M059J (cell line): Measurements from ENCODE around the gene ZBTB16. TPM values are rescaled to one million over a fixed set of nuclear protein-coding genes. Genes with fewer than 3 reads are reported as not detected.

Experiments used
- DNase-seq: peaks from one replicate; pipeline ENCODE4 v3.0.0-alpha.2; 2012; ENCODE audit warnings: low read depth
- total RNA-seq: library from RNA; depleted of rRNA; stranded (reverse); fragments of >200 nt; shearing (Covaris generic); gene quantifications from 2 replicates; pipeline ENCODE4 v1.2.3, GENCODE V29; 2014

ZBTB16 gene
- total RNA-seq, 1 experiment from 2014 or later: not detected

- no peak for DNase-seq
Measured at GRCh38 chr11:114083391-114084252, 24.1 kb downstream of the ZBTB16 start.

DNA sequence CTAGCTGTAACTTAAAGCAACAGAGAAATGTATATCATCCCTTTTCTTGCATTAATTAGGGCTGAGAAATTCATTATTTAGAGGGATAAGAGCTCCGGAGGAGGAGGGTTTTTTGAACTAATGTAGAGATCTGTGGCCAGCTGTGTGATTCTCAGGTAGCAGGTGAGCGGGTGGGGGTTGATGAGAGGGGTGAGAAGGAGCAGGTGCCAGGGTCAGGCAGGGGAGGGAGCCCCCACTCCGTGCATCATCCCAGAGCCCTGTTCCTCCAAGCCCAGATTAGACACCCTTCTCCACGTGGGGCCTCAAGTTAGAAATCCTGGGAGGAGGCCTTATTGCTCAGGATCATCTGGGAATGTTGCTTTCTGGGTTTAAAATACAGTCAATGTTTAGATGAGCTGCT is 24.9 kb downstream of the ZBTB16 start:
- no peak for DNase-seq

DNA sequence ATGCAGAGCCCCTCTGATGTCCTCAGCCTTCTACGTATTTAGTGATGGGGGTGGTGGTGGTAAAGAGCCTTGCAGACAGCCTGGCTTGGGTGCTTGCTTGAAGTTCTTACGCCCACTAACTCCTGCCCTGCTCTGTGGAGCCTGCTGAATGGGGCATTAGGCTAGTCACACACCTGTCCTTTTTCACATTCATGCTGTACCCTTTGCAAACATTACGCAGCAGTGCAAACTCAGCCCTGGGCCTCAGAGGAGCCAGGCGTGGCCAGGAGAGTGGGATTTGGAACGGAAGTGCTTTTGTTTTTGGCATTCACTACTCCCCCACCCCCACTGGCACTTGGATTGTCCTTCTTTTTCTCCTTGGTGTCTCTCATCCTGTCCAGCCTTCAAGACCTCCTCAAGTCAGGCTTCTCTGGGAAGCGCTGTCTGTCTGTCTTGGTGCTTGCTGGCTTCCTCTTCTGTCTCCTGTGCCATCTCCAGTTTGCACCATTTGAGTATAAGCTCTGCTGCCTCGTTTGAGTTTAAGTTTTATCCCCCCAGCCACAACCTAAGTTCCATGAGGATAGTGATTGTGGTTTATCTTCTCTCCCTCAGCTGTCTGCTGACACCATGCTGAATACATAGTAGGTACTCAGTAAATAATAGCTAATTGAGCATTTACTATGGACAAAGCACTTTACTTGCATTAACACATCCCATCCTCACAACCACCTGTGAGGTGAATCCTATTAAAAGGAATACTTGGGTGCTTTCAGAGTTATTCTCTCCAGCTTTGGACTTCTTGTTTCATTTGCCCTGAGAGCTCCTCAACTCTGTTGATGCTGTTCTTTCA is 26.7 kb downstream of the ZBTB16 start:
- no peak for DNase-seq

DNA sequence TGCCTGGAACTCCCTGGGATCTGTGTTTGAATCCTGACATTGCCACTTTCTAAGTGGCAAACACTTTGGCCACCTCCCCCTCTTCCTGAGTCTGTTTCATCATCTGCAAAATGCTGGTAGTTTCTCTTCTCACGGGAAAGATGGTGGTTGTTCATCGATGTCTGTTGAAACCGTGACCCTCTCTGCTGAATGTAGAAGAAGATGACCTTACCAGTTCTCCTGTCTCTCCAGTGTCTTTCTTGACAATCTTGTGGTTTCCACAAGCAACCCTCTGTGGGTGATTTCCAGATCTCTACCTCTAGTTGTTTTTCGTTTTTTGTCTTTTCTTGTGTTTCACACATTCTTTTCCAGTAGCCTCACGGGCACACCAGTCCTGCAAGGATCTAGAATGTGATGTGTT is 27.5 kb downstream of the ZBTB16 start:
- DNase-seq: no peak

- peak; percentile 19 for DNase-seq
Measured at GRCh38 chr11:114088216-114088615, 28.7 kb downstream of the ZBTB16 start.

DNA sequence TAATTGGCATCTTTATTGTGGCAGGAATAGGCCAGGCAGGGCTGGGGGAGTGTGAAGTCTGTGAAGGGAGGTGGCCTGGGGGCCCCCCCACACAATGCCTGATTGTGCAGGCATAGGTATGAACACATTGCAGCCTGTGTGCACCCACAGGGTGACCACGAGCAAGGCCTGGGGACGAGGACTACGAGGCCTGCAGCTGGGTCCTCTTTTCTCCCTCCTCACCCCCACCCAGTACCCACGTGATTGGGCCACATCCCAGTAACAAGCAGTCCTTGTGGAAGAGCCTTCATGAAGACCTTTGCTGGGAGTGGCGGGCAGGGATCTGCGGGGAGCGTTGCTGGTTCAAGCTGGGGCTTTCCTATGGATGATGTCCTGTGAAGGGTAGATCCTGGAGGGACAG is 29.3 kb downstream of the ZBTB16 start:
- DNase-seq: no peak

DNA sequence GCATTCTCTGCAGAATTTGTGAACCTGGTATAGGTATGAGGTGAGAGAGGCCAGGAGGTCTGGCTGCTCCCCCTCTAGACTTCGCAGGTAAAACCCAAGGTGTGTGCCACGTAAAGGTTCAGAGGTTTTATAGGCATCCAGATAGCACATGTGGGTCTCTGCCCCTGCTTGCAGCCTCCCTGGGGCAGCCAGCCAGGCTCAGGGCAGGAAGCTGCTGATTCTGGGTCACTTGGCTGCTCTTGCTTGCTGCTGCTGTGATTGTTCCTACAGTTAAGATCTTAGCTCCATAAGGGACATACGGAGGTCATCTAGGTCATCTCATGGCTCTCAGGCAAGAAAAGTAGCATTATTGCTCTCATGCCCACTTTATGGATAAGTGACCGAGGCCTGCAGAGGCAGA is 30.2 kb downstream of the ZBTB16 start:
- no peak for DNase-seq

DNA sequence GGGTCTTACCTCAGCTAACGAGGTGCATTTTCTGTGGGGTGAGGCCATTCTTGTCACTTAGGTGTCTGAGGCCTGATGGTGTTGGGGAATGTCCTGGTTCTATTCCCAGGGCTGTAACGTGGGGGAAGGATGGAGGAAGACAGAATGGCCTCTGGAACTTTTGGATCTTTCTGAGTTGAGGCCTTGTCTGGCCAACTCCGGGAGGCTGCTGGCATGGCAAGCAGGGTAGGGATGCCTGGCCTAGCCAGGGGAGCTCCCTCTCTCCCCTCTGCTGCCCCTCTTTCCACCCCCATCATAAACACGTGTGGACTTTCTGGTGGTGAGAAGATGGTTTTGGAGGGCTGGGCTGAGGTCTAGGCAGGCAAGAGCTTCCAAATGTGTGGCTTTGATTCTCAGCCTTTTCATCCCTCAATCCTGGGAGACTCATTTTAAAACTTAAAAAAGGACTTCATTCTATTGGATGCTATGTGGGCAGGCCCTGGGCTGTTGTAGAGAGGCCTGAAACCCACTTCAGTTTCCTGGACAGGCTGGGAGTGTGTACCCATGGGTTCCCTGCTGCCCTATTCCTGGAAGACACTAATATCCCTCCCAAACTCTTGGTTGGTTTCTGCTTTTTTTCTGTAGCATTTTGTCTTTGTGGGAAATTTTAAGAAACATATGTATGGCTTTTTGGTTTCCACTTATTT is 30.9 kb downstream of the ZBTB16 start:
- no peak for DNase-seq

DNA sequence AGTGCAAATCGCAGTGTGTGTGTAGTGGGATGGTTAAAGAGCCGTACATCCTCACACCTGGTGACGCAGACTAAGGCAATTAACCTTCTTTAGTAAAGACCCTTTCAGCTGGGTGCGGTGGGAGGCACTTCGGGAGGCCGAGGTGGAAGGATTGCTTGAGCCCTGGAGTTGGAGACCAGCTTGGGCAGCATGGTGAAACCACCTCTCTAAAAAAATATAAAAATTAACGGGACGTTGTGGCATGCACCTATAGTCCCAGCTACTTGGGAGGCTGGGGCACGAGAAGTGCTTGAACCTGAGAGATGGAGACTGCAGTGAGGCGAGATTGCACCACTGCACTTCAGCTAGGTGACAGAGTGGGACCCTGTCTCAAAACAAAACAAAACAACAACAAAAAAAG is 31.5 kb downstream of the ZBTB16 start:
- no peak for DNase-seq

GRCh38 chr11:114091516-114092397 is 32.2 kb downstream of the ZBTB16 start:
- no peak for DNase-seq

DNA sequence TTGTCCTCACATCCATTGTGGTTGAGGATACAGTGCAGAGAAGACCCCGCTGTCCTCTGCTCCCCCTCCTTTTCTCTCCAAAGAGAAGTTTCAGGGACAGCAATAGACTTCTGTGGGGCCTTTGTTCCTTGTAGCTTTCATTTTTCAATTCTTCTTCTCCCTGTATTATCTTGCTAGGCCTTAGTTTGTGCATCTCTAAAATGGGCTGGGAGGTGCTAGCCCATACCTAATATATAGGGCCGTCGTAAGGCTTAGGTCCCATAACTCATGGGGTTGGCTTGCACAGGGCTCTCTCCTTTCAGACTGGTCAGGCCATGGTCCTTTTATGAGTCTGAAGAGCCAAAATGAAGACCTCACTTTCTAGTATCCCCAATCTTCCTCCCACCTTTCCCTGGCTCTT is 33.0 kb downstream of the ZBTB16 start:
- DNase-seq: no peak

- no peak for DNase-seq
Measured at GRCh38 chr11:114092953-114093352, 33.4 kb downstream of the ZBTB16 start.

DNA sequence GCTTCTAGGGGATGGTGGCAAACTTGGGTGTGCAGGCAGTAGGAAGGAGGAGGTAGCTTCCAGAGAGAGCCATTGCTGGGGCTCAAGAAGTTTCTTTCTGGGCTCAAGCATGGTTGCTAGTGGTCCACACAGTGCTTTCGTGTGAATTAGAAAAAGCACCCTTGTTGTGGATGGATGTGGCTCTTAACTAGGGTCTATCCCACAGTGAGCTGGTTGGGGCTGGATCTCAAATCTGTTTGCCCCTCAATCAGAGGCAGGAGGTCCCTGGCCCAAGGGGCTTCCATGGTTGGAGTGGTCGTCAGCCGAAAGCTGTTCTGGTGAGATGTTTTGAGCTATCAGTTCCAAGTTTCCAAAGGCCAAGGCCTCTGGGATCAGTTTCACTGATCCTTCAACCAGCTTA is 35.0 kb downstream of the ZBTB16 start:
- DNase-seq: no peak

GRCh38 chr11:114095899-114096298 is 36.4 kb downstream of the ZBTB16 start:
- DNase-seq: no peak

GRCh38 chr11:114097832-114098231 is 38.3 kb downstream of the ZBTB16 start:
- no peak for DNase-seq

DNA sequence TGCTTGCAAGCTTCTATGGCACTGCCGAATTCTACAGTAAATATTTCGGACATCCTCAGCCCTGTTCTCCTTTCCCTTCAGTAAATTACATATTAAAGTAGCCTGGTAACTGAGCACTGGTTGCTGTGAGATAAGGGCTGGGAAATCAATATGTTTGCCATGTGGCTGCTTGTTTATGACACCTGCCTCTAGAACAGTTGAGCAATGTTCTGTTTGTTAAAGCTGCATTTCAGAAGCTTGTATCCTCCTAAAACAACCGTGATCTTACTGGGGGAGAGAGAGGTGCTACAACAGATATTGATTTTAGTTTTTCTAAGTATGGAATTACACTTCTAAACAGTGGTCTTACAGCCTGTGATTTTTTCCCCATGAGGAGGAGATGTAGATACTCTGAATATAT is 39.4 kb downstream of the ZBTB16 start:
- no peak for DNase-seq

DNA sequence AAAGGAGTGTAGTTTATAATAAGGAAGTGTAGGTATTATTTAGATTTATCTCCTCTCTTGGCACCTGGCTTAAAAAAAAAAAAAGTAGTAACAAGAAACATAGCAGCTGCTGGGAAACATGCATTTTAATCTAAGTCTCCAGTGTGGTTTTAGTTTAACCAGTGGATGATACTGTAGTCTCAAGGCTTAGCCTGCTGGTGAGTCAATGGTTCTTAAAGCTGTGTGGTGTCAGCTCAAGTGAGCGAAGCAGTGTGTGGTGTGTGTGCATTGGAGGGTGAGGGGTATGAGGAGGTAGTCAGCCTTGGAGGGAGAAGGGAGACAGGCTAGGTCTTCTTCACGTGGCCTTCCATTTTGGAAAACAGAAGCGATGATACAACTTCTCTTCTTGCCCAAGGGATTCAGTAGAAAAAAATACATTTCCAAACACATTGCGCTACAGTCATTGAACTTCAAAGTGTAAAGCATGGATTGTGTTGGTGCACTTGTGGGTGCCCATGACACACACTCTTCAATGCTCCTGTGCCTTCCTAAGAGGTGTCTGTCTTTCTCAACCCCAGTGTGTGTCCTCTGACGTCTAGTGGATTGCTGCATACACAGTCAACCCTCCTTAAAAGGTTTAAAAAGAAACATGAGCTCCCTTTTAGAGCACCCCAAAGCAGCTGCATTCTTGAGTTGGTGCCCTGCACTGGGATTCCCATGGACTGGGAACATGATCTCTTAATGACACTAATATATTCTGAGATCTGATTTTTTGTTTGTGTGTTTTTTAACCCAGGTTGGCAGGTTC is 40.1 kb downstream of the ZBTB16 start:
- no peak for DNase-seq

DNA sequence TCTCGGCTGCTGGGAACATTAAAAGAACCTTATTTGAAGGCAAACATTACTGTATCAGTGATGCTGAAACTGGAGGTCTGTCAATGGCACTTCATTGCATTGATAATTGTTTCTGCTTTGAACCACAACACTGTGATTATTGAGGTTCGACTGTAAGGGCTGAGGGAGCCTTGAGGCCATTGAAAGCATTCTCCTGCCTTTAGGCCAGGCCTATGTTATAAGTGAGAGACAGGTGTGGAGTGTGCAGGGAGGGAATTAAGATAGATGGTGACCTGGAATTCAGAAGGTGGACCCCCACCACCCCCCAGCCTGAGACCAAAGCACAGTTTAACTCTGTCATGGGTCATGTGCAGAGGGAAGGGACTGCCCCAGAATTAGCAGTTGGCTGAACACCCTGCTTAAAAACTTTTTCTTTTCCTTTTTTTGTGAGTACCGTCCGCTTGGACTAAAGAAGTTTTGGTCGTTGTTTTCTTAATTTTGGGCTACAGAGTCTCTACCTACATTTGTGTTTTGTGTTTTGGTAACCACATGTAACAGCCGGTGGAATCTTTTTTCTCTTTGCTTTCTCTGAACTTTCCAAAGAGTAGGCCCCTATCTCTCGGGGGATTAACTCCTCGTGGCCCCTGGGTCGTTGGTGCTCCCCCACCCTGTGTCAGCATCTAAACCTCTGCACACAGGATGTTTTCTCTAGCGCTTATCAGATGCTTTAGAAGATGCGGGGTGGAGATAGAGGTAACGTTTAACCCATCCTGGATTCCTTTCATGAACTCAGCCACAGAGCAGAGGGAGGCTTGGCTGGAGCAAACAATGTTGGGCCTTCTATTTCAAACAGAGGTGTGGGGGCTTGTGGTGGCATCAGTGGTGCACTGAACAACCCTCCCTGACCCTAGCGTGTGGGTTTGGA is 43.7 kb downstream of the ZBTB16 start:
- no peak for DNase-seq

DNA sequence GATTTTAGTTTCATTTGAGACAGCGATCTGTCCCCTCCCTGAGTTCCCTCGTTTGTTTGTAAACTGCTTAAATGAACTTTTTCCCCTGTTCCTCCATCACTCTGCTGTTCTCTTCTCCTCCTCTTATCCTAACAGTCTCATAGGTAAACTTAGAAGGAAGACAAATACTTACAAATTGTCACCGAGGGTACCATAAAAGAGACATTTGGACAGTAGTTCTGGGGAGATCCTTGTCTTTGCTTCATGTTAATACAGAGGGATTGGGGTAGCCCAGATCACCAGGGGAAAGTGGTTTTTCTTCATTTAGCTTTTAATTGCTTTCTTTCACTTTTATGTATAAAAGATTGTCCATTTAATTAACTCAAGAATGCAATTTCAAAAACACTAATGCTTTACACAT is 46.1 kb downstream of the ZBTB16 start:
- DNase-seq: no peak

GRCh38 chr11:114106047-114106446 is 46.5 kb downstream of the ZBTB16 start:
- no peak for DNase-seq
